A673 (cell line): ENCODE measurements around the gene NPIPB2. TPM values are rescaled to one million over a fixed set of nuclear protein-coding genes. Genes with fewer than 3 reads are reported as not detected.
"Not testable (repeated sequence)": the region's sequence is repeated elsewhere in the genome, so short reads cannot be mapped to it uniquely, and the experiment has no call there.

Experiments
- BruUV-seq: library from RNA; stranded (reverse); fragments of 400-500 nt; replicated peaks from 2 replicates; lab custom pipeline; 2021; lab: Mats Ljungman, UMichigan
- CTCF ChIA-PET: fragments of 300-600 bp; sonication (Branson Sonifier 250); formaldehyde crosslinking; loops from one replicate; lab custom pipeline; 2022; ENCODE audit warnings: antibody characterized with exemption; lab: Charles Lee
- POLR2A ChIA-PET: fragments of 300-600 bp; sonication (Branson Sonifier 250); formaldehyde crosslinking; loops from one replicate; lab custom pipeline; 2022; ENCODE audit warnings: antibody characterized with exemption; ENCODE audit not compliant: low non-redundant PET; lab: Charles Lee
- DNase-seq: peaks from one replicate; pipeline ENCODE4 v3.0.0-alpha.2; 2015; ENCODE audit warnings: low spot score
- H3K27ac ChIP-seq: fragments of 200-600 bp; sonication (generic); 2 replicates; pipeline ENCODE4 v1.5.1; 2016; ENCODE audit warnings: mixed run types, low read depth, mild to moderate bottlenecking, mixed read lengths, antibody characterized with exemption, low read length; ENCODE audit not compliant: poor library complexity, severe bottlenecking
- H3K27me3 ChIP-seq: fragments of 200-600 bp; sonication (generic); replicated peaks from 2 replicates; pipeline ENCODE4 v1.6.1; 2017; ENCODE audit warnings: mixed run types, low read depth, mild to moderate bottlenecking, mixed read lengths, antibody characterized with exemption, low read length; ENCODE audit not compliant: insufficient read depth, poor library complexity
- H3K36me3 ChIP-seq: fragments of 200-600 bp; sonication (generic); 2 replicates; pipeline ENCODE4 v1.6.1; 2016; ENCODE audit warnings: mixed run types, mild to moderate bottlenecking, mixed read lengths, antibody characterized with exemption, low read length; ENCODE audit not compliant: insufficient read depth, poor library complexity, severe bottlenecking
- H3K4me1 ChIP-seq: fragments of 200-600 bp; sonication (generic); 2 replicates; pipeline ENCODE4 v1.6.1; 2017; ENCODE audit warnings: mixed run types, mild to moderate bottlenecking, mixed read lengths, antibody characterized with exemption, low read length; ENCODE audit not compliant: insufficient read depth, poor library complexity, severe bottlenecking
- H3K4me3 ChIP-seq: fragments of 200-600 bp; sonication (generic); 2 replicates; pipeline ENCODE4 v1.5.1; 2016; ENCODE audit warnings: low read depth, mixed run types, mild to moderate bottlenecking, mixed read lengths, low read length; ENCODE audit not compliant: poor library complexity, severe bottlenecking
- H3K9me3 ChIP-seq: fragments of 200-600 bp; sonication (generic); 2 replicates; pipeline ENCODE4 v1.6.1; 2016; ENCODE audit warnings: mixed run types, low read depth, mild to moderate bottlenecking, mixed read lengths, antibody characterized with exemption, low read length; ENCODE audit not compliant: poor library complexity, severe bottlenecking
- EZH2 ChIP-seq: fragments of 200-600 bp; sonication (generic); IDR thresholded peaks from 2 replicates; pipeline ENCODE4 v1.6.1; 2017; ENCODE audit warnings: borderline replicate concordance, low read depth, mild to moderate bottlenecking, mixed read lengths, antibody characterized with exemption, low read length; ENCODE audit not compliant: poor library complexity, severe bottlenecking
- intact Hi-C: fragments of 100-400 bp; cut with micrococcal nuclease; formaldehyde crosslinking; loops from one replicate; pipeline ENCODE4 v1.10.0; 2022; ENCODE audit not compliant: unreplicated experiment
- total RNA-seq: library from RNA; stranded (reverse); gene quantifications from 2 replicates; pipeline ENCODE4 v1.2.3, GENCODE V29; 2021
- TF ChIP-seq, protein P1 (sequence below): fragments of 300-800, 200-600 bp; sonication (generic); conservative IDR thresholded peaks from 2 replicates; pipeline ENCODE4 v1.5.1; 2017; ENCODE audit warnings: low read depth, mild to moderate bottlenecking, antibody characterized with exemption, low read length, moderate library complexity, mixed read lengths

NPIPB2 gene
- total RNA-seq, 1 experiment from 2014 or later, result 9.6 TPM

DNA sequence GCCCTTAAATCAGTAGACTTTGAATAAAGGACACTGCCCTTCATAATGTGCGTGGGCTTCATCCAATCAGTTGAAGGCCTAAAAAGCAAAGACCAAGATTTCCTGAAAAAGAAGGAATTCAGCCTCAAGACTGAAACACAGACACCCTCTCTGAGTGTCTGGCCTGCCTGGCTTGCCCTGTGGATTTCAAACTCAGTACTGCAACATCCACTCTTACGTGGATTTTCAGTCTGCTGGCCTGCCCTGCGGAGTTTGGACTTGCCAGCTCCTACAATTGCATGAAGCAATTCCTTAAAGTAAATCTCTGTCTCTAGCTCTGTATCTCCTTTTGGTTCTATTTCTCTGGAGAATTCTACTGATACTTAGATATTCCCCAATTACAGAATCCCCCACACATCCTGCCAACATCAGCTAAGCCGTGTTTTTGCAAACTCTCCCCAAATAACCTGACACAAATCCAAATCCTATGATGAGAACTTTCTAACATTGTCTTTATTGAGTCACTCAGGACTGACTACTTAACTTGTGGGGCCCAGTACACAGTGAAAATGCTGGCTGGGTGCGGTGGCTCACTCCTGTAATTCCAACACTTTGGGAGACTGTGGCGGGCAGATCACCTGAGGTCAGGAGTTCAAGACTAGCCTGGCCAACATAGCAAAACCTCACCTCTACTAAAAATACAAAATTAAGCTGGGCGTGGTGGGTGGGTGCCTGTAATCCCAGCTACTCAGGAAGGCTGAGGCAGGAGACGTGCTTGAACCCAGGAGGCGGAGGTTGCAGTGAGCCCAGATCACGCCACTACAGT is 15.9 kb upstream of the NPIPB2 start:
- intact Hi-C loops, result no loop called here
- no TSS peak for BruUV-seq
- Histone ChIP-seq H3K27me3 (no peaks in the 10 kb centered on the region), H3K4me1 (peaks cover 4% of the 10 kb centered on the region), H3K27ac (no peak overlapping the region), H3K36me3 (no peaks in the 10 kb centered on the region), H3K4me3 (no peak overlapping the region), H3K9me3 (no peaks in the 10 kb centered on the region)
- TF ChIP-seq, protein P1, sequence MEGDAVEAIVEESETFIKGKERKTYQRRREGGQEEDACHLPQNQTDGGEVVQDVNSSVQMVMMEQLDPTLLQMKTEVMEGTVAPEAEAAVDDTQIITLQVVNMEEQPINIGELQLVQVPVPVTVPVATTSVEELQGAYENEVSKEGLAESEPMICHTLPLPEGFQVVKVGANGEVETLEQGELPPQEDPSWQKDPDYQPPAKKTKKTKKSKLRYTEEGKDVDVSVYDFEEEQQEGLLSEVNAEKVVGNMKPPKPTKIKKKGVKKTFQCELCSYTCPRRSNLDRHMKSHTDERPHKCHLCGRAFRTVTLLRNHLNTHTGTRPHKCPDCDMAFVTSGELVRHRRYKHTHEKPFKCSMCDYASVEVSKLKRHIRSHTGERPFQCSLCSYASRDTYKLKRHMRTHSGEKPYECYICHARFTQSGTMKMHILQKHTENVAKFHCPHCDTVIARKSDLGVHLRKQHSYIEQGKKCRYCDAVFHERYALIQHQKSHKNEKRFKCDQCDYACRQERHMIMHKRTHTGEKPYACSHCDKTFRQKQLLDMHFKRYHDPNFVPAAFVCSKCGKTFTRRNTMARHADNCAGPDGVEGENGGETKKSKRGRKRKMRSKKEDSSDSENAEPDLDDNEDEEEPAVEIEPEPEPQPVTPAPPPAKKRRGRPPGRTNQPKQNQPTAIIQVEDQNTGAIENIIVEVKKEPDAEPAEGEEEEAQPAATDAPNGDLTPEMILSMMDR, result no peak
- no peak for TF ChIP-seq EZH2
- CTCF ChIA-PET, result no interaction called here
- POLR2A ChIA-PET, result no interaction called here
- DNase-seq, result no peak

DNA sequence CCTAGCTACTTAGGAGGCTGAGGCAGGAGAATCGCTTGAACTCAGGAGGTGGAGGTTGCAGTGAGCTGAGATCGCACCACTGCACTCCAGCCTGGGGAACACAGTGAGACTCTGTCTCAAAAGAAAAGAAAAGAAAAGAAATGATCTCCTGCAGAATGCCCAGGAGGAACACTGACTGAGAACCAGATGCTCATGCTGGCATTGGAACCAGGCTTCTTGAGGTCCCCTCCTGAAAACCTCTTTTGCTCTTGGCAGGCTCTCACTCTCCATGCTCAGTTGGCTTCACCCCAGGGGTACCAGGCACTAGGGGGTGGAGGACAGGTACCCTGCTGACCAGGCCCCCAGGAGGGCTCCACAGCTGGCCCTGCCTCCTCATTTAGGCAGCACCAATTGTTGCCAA is 14.7 kb upstream of the NPIPB2 start:
- POLR2A ChIA-PET, result no interaction called here
- no peak for DNase-seq
- Histone ChIP-seq H3K36me3 (no peaks in the 10 kb centered on the region), H3K9me3 (no peaks in the 10 kb centered on the region), H3K4me1 (peaks cover 4% of the 10 kb centered on the region), H3K4me3 (no peak overlapping the region), H3K27ac (no peak overlapping the region), H3K27me3 (no peaks in the 10 kb centered on the region)
- BruUV-seq, result no TSS peak
- no peak for TF ChIP-seq EZH2
- TF ChIP-seq, protein P1, result no peak
- intact Hi-C loops, result no loop called here
- CTCF ChIA-PET, result no interaction called here

DNA sequence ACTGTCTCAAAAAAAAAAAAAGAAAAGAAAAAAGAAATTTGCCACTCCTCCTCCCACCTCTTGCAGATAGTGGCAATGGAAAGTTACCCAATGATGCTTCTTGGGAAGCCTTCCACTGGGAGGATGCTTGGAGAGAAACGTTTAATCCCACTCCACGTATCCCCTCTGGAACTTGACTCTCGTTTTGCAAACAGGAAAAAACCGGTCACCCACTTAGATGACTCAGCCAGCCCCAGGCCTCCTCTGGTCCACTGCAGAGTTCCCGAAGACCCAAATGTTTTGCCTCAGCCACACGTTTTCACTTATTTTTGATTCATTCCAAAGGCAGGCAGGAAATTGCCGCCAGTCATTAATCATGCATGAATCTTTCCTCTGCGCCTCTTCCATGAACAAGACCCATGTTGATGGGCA is 13.9 kb upstream of the NPIPB2 start:
- POLR2A ChIA-PET, result no interaction called here

DNA sequence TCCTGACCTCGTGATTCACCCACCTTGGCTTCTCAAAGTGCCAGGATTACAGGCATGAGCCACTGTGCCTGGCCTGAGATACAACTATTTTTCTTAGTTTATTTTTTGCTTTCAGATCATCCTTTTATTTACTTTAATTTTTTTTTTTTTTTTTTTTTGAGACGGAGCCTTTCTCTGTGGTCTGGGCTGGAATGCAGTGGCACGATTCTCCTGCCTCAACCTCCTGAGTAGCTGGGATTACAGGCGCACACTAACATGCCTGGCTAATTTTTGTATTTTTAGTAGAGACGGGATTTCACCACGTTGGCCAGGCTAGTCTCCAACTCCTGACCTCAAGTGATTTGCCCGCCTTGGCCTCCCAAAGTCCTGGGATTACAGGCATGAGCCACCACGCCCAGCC is 11.7 kb upstream of the NPIPB2 start:
- H3K4me1 ChIP-seq, H3K9me3 ChIP-seq, H3K27me3 ChIP-seq, POLR2A ChIA-PET, H3K36me3 ChIP-seq, DNase-seq, BruUV-seq, intact Hi-C loops, CTCF ChIA-PET, H3K4me3 ChIP-seq, H3K27ac ChIP-seq: not testable (repeated sequence)

More for the DNA sequence above, 13.9 kb upstream of the NPIPB2 start:
- Histone ChIP-seq H3K9me3 (no peaks in the 10 kb centered on the region), H3K4me1 (peaks cover 4% of the 10 kb centered on the region), H3K4me3 (no peak overlapping the region), H3K36me3 (no peaks in the 10 kb centered on the region), H3K27me3 (no peaks in the 10 kb centered on the region), H3K27ac (no peak overlapping the region)
- TF ChIP-seq, protein P1, result no peak
- no peak for TF ChIP-seq EZH2
- intact Hi-C loops, result no loop called here
- CTCF ChIA-PET, result no interaction called here
- BruUV-seq, result no TSS peak
- DNase-seq, result peak; percentile 74
